Measurements from ENCODE around the gene KCNK18. TPM values are rescaled to one million over a fixed set of nuclear protein-coding genes. Genes with fewer than 3 reads are reported as not detected.

Gene KCNK18
- total and polyA plus RNA-seq, 2 experiments from 2014 or later: not detected

DNA sequence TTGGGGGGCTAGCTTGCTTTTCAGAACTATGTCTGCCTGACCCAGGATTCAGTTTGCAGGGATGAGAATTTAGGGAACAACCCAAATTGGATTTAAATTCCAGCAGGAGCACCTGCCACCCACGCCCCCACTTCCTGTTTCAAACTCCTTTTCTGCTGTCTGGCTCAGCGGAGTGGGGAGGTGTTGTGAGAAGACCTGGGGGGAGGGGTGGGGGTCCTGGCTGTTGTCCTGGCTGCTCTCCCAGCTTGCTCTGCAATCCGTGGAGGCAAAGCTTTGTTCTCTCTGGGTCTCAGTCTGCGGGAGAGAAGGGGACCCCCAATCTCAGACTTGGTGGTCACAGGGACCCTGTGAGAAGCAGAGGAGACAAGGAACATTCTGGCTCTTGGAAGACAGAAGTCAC lies 799 bp downstream of the KCNK18 start (continued):
- TF ChIP-seq, protein P1, sequence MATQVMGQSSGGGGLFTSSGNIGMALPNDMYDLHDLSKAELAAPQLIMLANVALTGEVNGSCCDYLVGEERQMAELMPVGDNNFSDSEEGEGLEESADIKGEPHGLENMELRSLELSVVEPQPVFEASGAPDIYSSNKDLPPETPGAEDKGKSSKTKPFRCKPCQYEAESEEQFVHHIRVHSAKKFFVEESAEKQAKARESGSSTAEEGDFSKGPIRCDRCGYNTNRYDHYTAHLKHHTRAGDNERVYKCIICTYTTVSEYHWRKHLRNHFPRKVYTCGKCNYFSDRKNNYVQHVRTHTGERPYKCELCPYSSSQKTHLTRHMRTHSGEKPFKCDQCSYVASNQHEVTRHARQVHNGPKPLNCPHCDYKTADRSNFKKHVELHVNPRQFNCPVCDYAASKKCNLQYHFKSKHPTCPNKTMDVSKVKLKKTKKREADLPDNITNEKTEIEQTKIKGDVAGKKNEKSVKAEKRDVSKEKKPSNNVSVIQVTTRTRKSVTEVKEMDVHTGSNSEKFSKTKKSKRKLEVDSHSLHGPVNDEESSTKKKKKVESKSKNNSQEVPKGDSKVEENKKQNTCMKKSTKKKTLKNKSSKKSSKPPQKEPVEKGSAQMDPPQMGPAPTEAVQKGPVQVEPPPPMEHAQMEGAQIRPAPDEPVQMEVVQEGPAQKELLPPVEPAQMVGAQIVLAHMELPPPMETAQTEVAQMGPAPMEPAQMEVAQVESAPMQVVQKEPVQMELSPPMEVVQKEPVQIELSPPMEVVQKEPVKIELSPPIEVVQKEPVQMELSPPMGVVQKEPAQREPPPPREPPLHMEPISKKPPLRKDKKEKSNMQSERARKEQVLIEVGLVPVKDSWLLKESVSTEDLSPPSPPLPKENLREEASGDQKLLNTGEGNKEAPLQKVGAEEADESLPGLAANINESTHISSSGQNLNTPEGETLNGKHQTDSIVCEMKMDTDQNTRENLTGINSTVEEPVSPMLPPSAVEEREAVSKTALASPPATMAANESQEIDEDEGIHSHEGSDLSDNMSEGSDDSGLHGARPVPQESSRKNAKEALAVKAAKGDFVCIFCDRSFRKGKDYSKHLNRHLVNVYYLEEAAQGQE (IDR thresholded peaks at IDR 0.05; ENCODE audit: unreplicated experiment): no peak
- TF ChIP-seq, protein P2, sequence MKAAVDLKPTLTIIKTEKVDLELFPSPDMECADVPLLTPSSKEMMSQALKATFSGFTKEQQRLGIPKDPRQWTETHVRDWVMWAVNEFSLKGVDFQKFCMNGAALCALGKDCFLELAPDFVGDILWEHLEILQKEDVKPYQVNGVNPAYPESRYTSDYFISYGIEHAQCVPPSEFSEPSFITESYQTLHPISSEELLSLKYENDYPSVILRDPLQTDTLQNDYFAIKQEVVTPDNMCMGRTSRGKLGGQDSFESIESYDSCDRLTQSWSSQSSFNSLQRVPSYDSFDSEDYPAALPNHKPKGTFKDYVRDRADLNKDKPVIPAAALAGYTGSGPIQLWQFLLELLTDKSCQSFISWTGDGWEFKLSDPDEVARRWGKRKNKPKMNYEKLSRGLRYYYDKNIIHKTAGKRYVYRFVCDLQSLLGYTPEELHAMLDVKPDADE (IDR thresholded peaks at IDR 0.05): no peak

DNA sequence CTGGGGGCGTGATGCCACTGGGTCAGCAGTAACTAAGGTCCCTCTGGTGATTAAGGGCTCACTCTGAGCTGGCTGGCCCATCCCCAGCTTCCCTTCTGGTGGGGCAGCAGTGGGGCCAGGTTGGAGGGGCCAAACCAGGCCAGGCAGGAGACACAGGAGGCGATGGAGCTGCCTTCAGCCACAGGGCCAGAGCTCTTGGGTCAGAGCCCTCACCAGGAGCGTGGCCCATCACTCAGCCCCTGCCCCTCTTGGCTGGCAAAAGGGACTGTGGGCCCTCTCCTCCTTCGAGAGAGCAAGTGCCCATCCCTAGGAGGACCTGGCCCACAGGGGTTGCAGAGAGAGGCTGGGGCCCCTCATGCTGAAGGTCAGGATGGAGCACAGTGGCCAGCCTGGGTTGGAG lies 4.5 kb downstream of the KCNK18 start:
- H3K27ac ChIP-seq (ENCODE audit: low read depth): no peak overlapping the region
- Mint-ChIP-seq H3K27ac (no peak overlapping the region), H3K36me3 (ENCODE audit: low read depth) (no peaks in the 10 kb centered on the region), H3K4me1 (peaks cover 7% of the 10 kb centered on the region), H3K9me3 (no peaks in the 10 kb centered on the region; the same call in 2 of the 3 replicates), H3K27me3 (ENCODE audit: insufficient read depth, low read depth, poor library complexity) (peaks cover 5% of the 10 kb centered on the region), H3K4me3 (no peak overlapping the region)
- TF ChIP-seq STAT1 (IDR thresholded peaks at IDR 0.05; ENCODE audit: unreplicated experiment): no peak
- TF ChIP-seq, protein P2 (IDR thresholded peaks at IDR 0.05): no peak
- TF ChIP-seq, protein P1 (IDR thresholded peaks at IDR 0.05; ENCODE audit: unreplicated experiment): no peak
- TF ChIP-seq, protein P3, sequence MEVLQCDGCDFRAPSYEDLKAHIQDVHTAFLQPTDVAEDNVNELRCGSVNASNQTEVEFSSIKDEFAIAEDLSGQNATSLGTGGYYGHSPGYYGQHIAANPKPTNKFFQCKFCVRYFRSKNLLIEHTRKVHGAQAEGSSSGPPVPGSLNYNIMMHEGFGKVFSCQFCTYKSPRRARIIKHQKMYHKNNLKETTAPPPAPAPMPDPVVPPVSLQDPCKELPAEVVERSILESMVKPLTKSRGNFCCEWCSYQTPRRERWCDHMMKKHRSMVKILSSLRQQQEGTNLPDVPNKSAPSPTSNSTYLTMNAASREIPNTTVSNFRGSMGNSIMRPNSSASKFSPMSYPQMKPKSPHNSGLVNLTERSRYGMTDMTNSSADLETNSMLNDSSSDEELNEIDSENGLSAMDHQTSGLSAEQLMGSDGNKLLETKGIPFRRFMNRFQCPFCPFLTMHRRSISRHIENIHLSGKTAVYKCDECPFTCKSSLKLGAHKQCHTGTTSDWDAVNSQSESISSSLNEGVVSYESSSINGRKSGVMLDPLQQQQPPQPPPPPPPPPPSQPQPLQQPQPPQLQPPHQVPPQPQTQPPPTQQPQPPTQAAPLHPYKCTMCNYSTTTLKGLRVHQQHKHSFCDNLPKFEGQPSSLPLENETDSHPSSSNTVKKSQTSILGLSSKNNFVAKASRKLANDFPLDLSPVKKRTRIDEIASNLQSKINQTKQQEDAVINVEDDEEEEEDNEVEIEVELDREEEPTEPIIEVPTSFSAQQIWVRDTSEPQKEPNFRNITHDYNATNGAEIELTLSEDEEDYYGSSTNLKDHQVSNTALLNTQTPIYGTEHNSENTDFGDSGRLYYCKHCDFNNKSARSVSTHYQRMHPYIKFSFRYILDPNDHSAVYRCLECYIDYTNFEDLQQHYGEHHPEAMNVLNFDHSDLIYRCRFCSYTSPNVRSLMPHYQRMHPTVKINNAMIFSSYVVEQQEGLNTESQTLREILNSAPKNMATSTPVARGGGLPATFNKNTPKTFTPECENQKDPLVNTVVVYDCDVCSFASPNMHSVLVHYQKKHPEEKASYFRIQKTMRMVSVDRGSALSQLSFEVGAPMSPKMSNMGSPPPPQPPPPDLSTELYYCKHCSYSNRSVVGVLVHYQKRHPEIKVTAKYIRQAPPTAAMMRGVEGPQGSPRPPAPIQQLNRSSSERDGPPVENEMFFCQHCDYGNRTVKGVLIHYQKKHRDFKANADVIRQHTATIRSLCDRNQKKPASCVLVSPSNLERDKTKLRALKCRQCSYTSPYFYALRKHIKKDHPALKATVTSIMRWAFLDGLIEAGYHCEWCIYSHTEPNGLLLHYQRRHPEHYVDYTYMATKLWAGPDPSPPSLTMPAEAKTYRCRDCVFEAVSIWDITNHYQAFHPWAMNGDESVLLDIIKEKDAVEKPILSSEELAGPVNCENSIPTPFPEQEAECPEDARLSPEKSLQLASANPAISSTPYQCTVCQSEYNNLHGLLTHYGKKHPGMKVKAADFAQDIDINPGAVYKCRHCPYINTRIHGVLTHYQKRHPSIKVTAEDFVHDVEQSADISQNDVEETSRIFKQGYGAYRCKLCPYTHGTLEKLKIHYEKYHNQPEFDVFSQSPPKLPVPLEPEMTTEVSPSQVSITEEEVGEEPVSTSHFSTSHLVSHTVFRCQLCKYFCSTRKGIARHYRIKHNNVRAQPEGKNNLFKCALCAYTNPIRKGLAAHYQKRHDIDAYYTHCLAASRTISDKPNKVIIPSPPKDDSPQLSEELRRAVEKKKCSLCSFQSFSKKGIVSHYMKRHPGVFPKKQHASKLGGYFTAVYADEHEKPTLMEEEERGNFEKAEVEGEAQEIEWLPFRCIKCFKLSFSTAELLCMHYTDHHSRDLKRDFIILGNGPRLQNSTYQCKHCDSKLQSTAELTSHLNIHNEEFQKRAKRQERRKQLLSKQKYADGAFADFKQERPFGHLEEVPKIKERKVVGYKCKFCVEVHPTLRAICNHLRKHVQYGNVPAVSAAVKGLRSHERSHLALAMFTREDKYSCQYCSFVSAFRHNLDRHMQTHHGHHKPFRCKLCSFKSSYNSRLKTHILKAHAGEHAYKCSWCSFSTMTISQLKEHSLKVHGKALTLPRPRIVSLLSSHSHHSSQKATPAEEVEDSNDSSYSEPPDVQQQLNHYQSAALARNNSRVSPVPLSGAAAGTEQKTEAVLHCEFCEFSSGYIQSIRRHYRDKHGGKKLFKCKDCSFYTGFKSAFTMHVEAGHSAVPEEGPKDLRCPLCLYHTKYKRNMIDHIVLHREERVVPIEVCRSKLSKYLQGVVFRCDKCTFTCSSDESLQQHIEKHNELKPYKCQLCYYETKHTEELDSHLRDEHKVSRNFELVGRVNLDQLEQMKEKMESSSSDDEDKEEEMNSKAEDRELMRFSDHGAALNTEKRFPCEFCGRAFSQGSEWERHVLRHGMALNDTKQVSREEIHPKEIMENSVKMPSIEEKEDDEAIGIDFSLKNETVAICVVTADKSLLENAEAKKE (CRISPR knock-in tag; IDR thresholded peaks at IDR 0.05): no peak
- no peak for TF ChIP-seq POLR2AphosphoS5 (IDR thresholded peaks at IDR 0.05; ENCODE audit: low read depth)
- no peak for TF ChIP-seq NANOG (IDR thresholded peaks at IDR 0.05; ENCODE audit: borderline replicate concordance)
- H4K20me1 ChIP-seq (replicated peaks; ENCODE audit: insufficient read depth): no peaks in the 10 kb centered on the region
- H3K9me2 ChIP-seq (ENCODE audit: insufficient read depth): no peaks in the 10 kb centered on the region
- H3K4me3 ChIP-seq: no peak overlapping the region
- H3K79me2 ChIP-seq (replicated peaks; ENCODE audit: insufficient read depth): no peaks in the 10 kb centered on the region
- H3K27me3 ChIP-seq (ENCODE audit: insufficient read depth): no peaks in the 10 kb centered on the region
- no peak overlapping the region for H3K4me2 ChIP-seq
- no peak for DNase-seq (ENCODE audit: low spot score)
- H2AFZ ChIP-seq: no peak overlapping the region
- ATAC-seq: no peak
- H3K4me1 ChIP-seq (ENCODE audit: insufficient read depth): peaks cover 5% of the 10 kb centered on the region; the same call in 1 of the 2 replicates
- H3K36me3 ChIP-seq (ENCODE audit: insufficient read depth): no peaks in the 10 kb centered on the region
- H3F3A ChIP-seq (replicated peaks; ENCODE audit: low read depth): no peaks in the 10 kb centered on the region
